Endothelial cell of umbilical vein (primary cell): Measurements from ENCODE around the gene CCDC73. TPM values are rescaled to one million over a fixed set of nuclear protein-coding genes. Genes with fewer than 3 reads are reported as not detected.
"Not testable (repeated sequence)": the region's sequence is repeated elsewhere in the genome, so short reads cannot be mapped to it uniquely, and the experiment has no call there.

Experiments used
- BruUV-seq: library from RNA; stranded (reverse); fragments of 400-500 nt; replicated peaks from 2 replicates; lab custom pipeline; 2021; lab: Mats Ljungman, UMichigan
- CTCF ChIA-PET: fragments of 300-600, 350-600 bp; sonication (Branson Sonifier 250); formaldehyde crosslinking; loops from one replicate; lab custom pipeline; 2021; ENCODE audit warnings: antibody characterized with exemption, inconsistent platforms; lab: Charles Lee
- POLR2A ChIA-PET: fragments of 300-600, 350-600 bp; sonication (Branson Sonifier 250); formaldehyde crosslinking; loops from one replicate; lab custom pipeline; 2021; ENCODE audit warnings: antibody characterized with exemption, inconsistent platforms; lab: Charles Lee
- DNase-seq: peaks from one replicate; pipeline ENCODE4 v3.0.0-alpha.2; 2011; ENCODE audit warnings: low read depth, low spot score
- FAIRE-seq: peaks from 2 replicates; lab custom pipeline; 2011; peaks lifted over from hg19 to GRCh38; lab: Jason Lieb, UNC
- H2AFZ ChIP-seq: 2 replicates; pipeline ENCODE4 v1.6.0; 2012; ENCODE audit warnings: low read depth, low read length, control low read depth, inconsistent platforms
- H3K27ac ChIP-seq: 2 replicates; pipeline ENCODE4 v1.5.1; 2011; ENCODE audit warnings: low read depth, mild to moderate bottlenecking, control low read depth, low read length, moderate library complexity; ENCODE audit not compliant: insufficient read depth
- H3K27me3 ChIP-seq, 2 experiments: 2 replicates each; pipeline versions ENCODE4 v1.6.0 to v1.6.1; 2011; ENCODE audit warnings: low read length in 2 of 2, mixed read lengths in 1 of 2; ENCODE audit not compliant: control insufficient read depth in 2 of 2, insufficient read depth in 2 of 2
- H3K36me3 ChIP-seq, 2 experiments: 2 replicates in 1 of 2; 3 replicates in 1 of 2; pipeline ENCODE4 v1.5.1; 2011; ENCODE audit warnings: low read length in 2 of 2, mild to moderate bottlenecking in 1 of 2, moderate library complexity in 1 of 2; ENCODE audit not compliant: control insufficient read depth in 2 of 2, insufficient read depth in 2 of 2; ENCODE audit errors: extremely low read depth in 1 of 2
- H3K4me1 ChIP-seq: 3 replicates; pipeline ENCODE4 v1.5.1; 2011; ENCODE audit warnings: mild to moderate bottlenecking, low read length; ENCODE audit not compliant: control insufficient read depth, insufficient read depth; ENCODE audit errors: extremely low read depth
- H3K4me2 ChIP-seq: 2 replicates; pipeline ENCODE4 v1.6.1; 2011; ENCODE audit warnings: low read length, control low read depth, mixed read lengths; ENCODE audit not compliant: insufficient read depth
- H3K4me3 ChIP-seq, 3 experiments: fragments of 200-600 bp in 1 of 3; sonication (generic), shearing (Covaris generic) in 1 of 3; replicated peaks in 1 of 3; 2 replicates each; pipeline ENCODE4 v1.5.1; 2011 to 2016; ENCODE audit warnings: control low read depth in 3 of 3, low read length in 3 of 3, mild to moderate bottlenecking in 2 of 3, inconsistent platforms in 1 of 3, low read depth in 1 of 3, moderate library complexity in 1 of 3; ENCODE audit not compliant: insufficient read depth in 1 of 3
- H3K79me2 ChIP-seq: 2 replicates; pipeline ENCODE4 v1.6.0; 2012; ENCODE audit warnings: low read length, inconsistent platforms; ENCODE audit not compliant: control insufficient read depth, insufficient read depth
- H3K9ac ChIP-seq: replicated peaks from 2 replicates; pipeline ENCODE3; 2011; ENCODE audit warnings: low read length, control low read depth; ENCODE audit not compliant: insufficient read depth; ENCODE audit errors: extremely low read depth
- H3K9me1 ChIP-seq: replicated peaks from 3 replicates; pipeline ENCODE4 v1.6.0; 2011; ENCODE audit warnings: mild to moderate bottlenecking, low read length; ENCODE audit not compliant: control insufficient read depth, insufficient read depth; ENCODE audit errors: extremely low read depth
- H3K9me3 ChIP-seq: replicated peaks from 2 replicates; pipeline ENCODE4 v1.5.1; 2012; ENCODE audit warnings: low read length, inconsistent platforms; ENCODE audit not compliant: control insufficient read depth, insufficient read depth
- H4K20me1 ChIP-seq: replicated peaks from 2 replicates; pipeline ENCODE3; 2011; ENCODE audit warnings: mild to moderate bottlenecking, low read length; ENCODE audit not compliant: control insufficient read depth, insufficient read depth; ENCODE audit errors: extremely low read depth
- FOS ChIP-seq: IDR thresholded peaks from 2 replicates; pipeline ENCODE4 v1.6.1; 2011; ENCODE audit warnings: mild to moderate bottlenecking, low read length, moderate library complexity, borderline replicate concordance; ENCODE audit not compliant: insufficient read depth
- GATA2 ChIP-seq: IDR thresholded peaks from 2 replicates; pipeline ENCODE4 v1.7.0; 2011; ENCODE audit warnings: low read depth, mild to moderate bottlenecking, moderate library complexity, mixed read lengths, low read length; ENCODE audit not compliant: insufficient read length, insufficient read depth
- POLR2AphosphoS5 ChIP-seq: IDR thresholded peaks from 2 replicates; pipeline ENCODE4 v1.6.1; 2012; ENCODE audit warnings: low read depth, mild to moderate bottlenecking, control low read depth, low read length, moderate library complexity; ENCODE audit not compliant: insufficient read depth
- dilution Hi-C: fragments of 300-500 bp; cut with MboI; formaldehyde crosslinking; loops from one replicate; pipeline ENCODE4 v1.15.0; 2019; ENCODE audit warnings: low sequenced_read_pairs; ENCODE audit not compliant: extremely low pct_ligation_motif_present
- intact Hi-C: fragments of 100-400 bp; cut with micrococcal nuclease; formaldehyde crosslinking; loops from one replicate; pipeline ENCODE4 v1.10.0; 2022
- polyA plus RNA-seq, 4 experiments: library from polyadenylated mRNA; depleted of rRNA in 3 of 4; stranded (reverse) in 3 of 4; unstranded in 1 of 4; fragments of >200 nt; gene quantifications; 2 replicates each; pipeline versions ENCODE4 v1.2.1 to v1.2.3, GENCODE V29; 2011 to 2012; ENCODE audit warnings: missing spikeins in 1 of 4
- total RNA-seq: library from RNA; stranded (reverse); gene quantifications from 2 replicates; pipeline ENCODE4 v1.2.3, GENCODE V29; 2021
- TF ChIP-seq, protein P1 (sequence below): IDR thresholded peaks from 2 replicates; pipeline ENCODE4 v1.6.1; 2011; ENCODE audit not compliant: insufficient read depth, insufficient read length

The CCDC73 gene
- total and polyA plus RNA-seq, 2 donors (not counting 3 experiments of a cell fraction or from before 2014, with no cell fraction given) = not detected

DNA sequence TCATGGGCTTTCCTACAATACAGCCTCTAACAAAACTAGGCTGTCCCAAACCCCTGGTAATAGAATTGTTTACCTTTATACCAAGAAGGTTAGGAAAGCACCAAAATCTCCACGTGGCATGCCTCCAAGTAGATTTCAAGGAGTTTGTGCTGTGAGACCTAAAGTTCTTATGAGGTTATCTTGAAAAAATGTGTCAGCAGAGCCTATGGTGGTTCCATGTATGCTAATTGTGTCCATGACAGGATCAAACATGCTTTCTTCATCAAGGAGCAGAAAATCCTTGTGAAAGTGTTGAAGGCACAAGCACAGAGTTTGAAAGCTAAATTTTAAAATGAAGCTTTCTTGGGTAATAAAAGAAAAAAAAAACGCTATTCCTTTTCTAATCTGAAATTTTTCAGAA, 36.2 kb downstream of the CCDC73 start:
- Histone ChIP-seq H3K27me3 (no peaks in the 10 kb centered on the region), H3K9me1 (no peaks in the 10 kb centered on the region), H3K4me2 (no peak overlapping the region), H2AFZ (no peak overlapping the region), H3K4me1 (no peaks in the 10 kb centered on the region), H3K27ac (no peak overlapping the region), H3K36me3 (no peaks in the 10 kb centered on the region), H3K9ac (no peak overlapping the region), H3K79me2 (no peaks in the 10 kb centered on the region), H3K9me3 (no peaks in the 10 kb centered on the region), H3K4me3 (no peak overlapping the region), H4K20me1 (no peaks in the 10 kb centered on the region)
- ChIA-PET CTCF (interaction anchor here (1.3 kb wide), 1 partner anchor 13 kb away, joined by 5 read pairs; no protein-coding TSS in a partner anchor), POLR2A (no interaction called here)
- intact Hi-C loops (no loop called here), dilution Hi-C loops (no loop called here)
- FAIRE-seq (no peak), DNase-seq (no peak)
- TF ChIP-seq, protein P1, sequence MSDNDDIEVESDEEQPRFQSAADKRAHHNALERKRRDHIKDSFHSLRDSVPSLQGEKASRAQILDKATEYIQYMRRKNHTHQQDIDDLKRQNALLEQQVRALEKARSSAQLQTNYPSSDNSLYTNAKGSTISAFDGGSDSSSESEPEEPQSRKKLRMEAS = no peak
- no peak for TF ChIP-seq POLR2AphosphoS5
- no peak for TF ChIP-seq FOS
- no peak for TF ChIP-seq GATA2
- BruUV-seq = no TSS peak

DNA sequence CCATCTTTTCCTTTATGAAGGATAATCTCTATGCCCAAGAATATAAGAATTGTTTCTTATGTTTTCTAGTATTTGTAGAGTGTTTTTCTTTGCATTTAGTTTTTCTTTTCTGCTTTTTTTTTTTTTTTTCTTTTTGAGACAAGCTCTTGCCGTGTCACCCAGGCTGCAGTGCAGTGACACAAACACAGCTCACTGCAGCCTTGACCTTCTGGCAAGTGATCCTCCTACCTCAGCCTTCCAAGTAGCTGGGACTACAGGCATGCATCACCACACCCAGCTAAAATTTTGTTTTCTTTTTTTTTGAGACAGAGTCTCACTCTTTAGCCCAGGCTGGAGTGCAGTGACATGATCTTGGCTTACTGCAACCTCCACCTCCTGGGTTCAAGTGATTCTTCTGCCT, 41.3 kb downstream of the CCDC73 start:
- H4K20me1 ChIP-seq, H3K9me1 ChIP-seq, DNase-seq, FAIRE-seq, dilution Hi-C loops, H3K9me3 ChIP-seq, intact Hi-C loops, H3K27ac ChIP-seq, POLR2A ChIA-PET, H3K9ac ChIP-seq, H3K36me3 ChIP-seq, H2AFZ ChIP-seq, H3K27me3 ChIP-seq, BruUV-seq, H3K4me3 ChIP-seq, H3K4me2 ChIP-seq, H3K79me2 ChIP-seq, H3K4me1 ChIP-seq: not testable (repeated sequence)
- CTCF ChIA-PET = interaction anchor here (0.6 kb wide), 1 partner anchor 1336 kb away, joined by 3 read pairs; no protein-coding TSS in a partner anchor
